DMS79 (cell line): ENCODE measurements around the gene SPATA2.
A peak's percentile ranks its signal among the peaks of the same experiment; 100 is the strongest.

ENCODE experiments used
- DNase-seq: peaks from one replicate; lab custom pipeline; 2025; lab: John Stamatoyannopoulos, UW

The SPATA2 gene

DNA sequence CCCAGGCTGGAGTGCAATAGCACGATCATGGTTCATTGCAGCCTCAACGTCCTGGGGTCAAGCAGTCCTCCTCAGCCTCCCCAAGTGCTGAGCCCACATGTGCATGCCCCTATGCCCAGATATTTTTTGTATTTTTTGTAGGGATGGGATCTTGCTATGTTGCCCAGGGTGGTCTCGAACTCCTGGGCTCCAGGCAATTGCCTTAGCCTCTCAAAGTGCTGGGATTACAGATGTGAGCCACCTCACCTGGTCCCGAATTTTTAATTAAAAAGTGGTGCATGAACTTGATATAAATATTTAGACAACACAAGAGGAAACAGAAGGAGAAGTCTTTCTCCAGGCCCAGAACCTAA is 13.8 kb upstream of the SPATA2 start:
- no peak for DNase-seq

DNA sequence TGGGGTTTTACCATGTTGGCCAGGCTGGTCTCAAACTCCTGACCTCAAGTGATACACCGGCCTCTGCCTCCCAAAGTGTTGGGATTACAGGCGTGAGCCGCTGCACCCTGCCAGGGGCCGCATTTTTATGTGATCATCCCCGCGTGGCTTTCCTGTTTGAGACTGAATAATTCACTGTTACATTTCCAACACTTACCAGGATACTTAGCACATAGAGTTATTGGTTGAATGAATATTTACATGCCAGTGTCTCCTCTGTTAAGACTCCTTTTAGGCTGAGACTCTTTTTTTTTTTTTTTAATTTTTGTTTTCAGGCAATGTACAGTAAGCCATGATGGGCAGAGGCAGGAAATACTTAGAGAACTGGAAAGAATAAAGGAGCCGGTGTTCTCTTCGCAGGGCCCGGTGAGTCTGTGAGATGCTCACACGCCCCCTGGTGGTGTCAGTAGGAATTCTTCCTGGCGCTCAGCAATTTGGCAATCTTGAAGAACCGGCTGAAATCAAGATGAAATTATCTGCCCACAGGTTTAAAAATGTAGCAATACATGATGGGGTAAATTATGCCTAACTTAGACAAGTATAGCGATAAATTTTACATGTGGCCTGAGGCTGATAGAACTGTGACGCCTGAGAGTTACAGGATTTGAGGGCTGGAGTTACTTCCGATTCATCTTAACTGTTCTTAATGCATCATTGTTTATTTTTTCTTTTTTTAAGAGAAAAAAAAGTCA is 13.2 kb upstream of the SPATA2 start:
- DNase-seq = peak; percentile 49

DNA sequence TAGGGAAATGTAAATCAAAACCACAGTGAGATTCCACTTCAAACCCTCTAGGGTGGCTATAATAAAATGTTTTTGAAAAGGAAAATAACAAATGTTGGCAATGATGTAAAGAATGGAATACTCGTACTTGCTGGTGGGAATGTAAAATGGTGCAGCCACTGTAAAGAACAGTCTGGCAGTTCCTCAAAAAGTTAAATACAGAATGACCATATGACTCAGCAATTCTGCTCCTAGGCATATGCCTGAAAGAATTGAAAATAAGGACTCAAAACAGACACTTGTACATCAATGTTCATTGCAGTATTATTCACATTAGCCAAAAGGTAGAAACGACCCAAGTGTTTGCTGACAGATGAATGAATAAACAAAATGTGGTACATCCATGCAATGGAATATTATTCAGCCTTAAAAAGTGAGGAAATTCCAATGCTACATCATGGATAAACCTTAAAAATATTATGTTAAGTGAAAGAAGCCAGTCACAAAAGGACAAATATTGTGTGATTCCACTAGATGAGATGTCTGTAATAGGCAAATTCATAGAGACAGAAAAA is 10.6 kb upstream of the SPATA2 start:
- no peak for DNase-seq

DNA sequence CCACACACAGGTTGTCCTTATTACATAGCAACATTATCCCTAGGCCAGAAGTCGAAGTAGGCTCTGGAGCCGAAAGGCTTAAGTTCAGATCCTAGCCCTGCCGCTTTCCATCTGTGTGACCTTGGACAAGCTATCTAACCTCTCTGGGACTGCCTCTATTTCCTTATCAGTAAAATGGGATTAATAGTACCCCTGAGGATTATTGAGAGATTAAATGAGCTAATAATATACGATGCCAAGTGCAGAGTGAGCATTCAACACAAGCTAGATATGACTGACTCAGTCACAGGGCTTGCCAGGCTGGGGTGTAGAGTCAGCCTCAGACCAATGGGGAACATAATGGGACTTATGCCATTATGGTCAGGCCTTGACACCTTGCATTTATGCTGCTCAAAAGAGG is 8.9 kb upstream of the SPATA2 start:
- DNase-seq = no peak

DNA sequence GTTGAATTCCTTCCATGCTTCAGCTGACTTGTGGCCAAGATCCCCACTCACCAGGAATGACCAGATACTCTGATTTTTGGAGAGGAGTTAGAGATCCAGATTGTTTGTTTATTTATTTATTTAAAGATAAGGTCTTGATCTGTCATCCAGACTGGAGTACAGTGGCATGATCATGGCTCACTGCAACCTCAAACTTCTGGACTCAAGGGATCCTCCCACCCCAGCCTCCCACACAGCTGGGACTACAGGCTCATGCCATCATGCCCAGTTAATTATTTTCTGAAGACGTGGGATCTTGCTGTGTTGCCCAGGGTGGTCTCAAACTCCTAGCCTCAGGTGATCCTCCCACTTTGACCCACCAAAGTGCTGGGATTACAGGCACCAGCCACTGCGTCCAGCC is 4.1 kb upstream of the SPATA2 start:
- no peak for DNase-seq

DNA sequence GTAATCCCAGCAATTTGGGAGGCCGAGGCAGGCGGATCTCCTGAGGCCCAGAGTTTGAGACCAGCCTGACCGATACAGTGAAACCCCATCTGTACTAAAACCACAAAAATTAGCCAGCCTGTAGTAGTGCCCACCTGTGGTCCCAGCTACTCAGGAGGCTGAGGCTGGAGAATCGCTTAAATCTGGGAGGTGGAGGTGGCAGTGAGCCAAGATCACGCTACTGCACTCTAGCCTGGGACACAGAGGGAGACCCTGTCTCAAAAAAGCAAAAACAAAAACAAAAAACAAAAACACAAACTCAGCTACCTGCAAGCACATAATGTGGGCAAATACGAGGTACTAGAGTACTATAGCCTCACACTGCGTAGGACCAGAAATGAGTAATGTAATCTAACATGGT is 3.7 kb upstream of the SPATA2 start:
- DNase-seq = no peak

DNA sequence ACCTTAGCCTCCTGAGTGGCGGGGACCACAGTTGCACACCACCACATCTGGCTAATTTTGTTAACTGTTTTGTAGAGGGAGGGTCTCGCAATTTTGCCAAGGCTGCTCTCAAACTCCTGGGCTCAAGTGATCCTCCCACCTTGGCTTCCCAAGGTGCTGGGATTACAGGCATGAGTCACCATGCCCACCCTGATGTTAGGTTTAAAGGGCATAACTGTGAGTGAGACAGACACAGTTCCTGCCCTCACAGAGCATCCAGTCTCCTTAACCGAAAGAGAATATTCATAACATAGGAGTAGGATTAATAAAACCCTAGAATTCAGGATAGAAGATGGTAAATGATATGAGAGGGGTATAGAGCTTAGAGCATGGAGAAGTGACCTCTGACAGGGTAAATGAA is 3.1 kb upstream of the SPATA2 start:
- no peak for DNase-seq

DNA sequence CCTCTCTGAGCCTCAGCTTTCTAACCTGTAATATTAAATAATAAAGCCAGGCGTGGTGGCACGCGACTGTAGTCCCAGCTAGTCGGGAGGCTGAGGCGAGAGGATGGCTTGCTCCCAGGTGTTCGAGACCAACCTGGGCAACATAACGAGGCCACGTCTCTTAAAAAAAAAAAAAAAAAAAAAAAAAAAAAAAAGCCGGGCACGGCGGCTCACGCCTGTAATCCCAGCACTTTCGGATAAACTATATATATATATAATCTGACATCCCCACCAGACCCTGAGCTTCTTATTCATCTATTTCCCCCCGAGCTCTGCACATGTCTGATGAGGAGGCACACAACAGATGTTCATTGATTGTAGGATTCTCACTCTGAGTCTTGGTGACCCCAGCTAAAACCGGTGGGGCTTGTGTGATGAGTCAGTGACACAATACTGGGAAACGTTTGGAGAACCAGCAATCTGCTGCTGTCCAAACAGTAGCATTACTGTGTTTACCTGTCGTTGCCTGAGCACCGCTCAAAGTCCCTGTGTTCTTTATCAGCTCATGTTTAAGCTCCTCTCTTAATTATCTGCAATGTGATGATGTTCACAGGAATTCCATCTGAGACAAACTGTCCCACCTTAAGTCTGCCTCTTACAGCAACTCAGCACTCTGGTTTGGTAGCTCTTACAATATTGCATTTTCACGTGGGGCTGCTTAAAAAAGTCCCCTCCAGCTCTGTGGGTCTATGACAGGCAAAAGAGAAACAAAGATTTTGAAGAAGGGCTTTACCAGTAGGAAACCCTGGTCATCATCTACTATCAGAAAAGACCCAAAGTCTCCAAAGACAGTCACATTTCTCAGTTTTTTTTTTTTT is 1.0 kb upstream of the SPATA2 start:
- DNase-seq = no peak

DNA sequence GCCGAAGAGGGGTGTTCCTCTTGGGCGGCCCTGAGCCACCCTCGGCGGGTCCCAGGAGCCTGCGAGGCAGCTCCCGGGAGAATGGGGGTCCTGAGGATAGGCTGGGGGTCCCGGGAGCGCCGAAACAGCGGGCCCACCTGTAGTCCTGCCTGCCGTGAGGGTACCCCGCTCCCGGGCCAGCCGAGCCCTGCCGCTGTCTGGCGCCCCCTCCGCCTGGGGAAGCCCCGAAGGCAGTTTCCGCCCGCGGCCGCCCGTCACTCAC is 280 bp downstream of the SPATA2 start:
- no peak for DNase-seq

DNA sequence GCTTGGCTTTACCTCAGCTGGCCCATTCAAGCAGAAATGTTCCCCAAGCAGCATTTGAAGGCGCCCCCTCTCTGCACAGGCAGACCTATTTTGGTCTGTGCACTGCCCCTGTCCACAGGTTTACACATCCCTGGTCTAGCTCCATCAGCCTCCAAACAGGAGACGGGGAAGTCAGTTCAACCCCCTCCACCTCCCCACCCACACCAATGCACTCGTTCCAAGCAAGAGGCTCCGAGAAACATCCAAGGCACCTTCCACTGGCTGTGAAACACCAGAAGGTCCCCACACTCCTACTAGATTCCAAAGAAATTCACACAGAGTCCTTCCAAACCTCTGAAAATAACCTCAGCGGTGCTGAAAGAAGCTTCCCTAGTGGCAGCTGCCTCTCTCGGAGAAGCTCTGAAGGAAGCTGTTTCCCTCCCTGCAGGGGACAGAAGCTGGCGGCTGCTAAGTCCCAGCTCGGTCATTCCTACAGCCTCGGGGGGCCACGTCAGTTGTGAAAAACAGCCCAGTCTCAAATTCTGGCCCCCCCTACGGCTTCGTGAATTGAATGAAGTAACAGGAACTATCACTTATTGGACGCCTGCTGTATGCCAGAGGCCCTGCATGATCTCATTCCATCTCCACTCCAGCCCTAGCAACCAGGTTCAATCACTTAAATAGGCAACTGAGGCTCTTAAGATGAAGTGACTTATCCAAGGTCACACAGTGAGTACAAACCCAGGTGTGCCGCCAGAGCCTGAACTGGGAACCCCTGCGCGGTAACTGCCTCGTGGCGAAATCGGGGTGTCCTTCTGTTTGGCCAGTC is 815 bp downstream of the SPATA2 start:
- DNase-seq = no peak

DNA sequence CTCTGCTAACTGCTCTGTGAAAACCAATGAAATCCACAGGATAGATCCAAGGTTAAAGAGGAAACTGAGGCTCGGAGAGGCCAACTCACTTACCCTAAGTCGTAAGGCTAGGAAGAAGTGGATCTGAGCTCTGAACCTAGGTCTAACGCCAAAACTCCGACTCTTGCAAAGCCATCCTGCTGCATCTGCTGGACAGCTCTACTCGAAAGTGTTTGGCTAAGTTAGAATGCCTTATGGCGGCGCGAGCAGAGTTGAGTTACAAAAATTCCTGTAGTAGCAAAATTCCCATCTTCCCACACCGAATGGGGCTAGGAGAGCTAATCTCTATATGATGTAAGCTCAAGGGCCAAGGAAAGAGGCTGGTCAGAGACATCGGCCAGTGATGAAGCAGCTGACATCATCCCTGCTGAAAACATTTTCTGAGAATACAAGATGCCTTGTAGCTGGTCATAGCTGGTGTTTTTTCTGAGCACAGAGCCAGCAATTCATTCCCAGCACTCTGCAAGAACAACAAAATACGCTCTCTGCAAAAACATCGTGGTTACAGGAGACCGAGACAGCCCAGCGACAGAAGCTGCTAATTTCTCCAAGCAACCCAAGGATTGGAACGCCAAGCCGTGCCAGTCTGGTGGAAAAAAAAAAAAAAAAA is 1.8 kb downstream of the SPATA2 start:
- DNase-seq = no peak

DNA sequence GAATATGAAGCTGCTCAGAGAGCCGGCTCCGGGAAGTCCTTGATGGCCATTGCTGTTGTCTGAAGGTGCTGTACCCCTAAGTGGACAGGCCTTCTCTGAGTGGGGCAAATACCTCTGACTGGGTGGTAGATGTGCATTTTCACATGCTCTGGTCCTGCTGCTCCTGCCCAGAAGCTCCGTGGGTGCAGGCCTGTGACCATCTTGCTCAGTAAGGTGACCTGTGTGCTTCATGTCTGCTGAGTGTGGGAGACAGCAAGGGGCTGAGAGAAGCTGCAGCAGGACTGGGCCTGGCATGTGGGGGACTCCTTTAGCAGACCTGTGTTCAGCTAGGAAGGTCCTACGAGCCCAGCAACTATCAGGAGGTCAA is 5.0 kb downstream of the SPATA2 start:
- no peak for DNase-seq

DNA sequence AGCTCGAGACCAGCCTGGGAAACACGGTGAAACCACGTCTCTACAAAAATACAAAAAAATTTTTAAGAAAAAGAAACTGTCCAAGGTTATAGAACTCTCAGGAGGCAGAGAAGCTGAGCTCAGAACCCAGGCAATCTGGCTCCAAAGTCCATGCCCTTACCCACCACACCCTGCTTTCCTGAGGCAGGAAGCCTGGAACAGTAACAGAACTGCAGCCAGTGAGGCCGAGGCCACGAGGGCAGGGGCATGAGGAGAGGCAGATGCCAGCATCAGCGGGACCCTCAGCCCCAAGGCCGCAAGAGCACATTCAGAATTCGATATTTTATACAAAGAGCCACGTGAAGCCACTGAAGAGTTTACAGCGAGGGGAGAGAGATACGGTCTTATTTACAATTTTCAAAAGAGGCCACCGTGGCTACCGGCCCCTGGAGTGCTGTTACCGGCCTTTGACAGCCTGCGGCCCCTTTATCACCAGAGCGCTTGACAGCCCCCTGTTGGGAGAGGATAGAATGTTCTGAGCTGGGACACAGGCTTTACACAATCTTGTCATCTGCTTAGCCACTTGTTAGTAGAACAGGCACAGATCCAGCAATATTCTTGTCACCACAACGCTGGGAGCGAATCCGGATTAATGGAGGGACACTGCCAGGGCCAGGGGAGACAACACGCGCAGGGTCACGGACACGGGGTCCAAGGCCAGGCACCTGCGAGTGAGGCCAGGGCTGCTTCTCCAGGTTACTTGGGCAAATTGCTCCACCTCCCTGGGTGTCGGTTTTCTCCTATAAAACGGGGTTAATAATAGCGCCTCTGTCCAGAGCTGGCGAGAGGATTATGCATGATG is 5.6 kb downstream of the SPATA2 start:
- no peak for DNase-seq

DNA sequence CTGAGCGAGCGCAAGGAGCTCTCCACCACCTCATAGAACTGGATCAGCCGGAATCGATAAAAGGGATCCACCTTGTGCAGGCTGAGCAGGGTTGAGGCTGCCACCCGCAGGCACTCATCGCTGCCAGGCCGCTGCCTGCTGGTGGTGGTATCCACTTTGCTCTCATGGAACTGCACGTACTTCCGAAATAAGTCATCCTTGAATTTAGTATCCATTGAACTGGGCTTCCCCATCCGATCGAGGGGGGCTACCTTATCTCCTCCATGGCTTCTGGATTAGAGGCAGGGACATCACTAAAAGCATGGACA is 7.1 kb downstream of the SPATA2 start:
- no peak for DNase-seq

DNA sequence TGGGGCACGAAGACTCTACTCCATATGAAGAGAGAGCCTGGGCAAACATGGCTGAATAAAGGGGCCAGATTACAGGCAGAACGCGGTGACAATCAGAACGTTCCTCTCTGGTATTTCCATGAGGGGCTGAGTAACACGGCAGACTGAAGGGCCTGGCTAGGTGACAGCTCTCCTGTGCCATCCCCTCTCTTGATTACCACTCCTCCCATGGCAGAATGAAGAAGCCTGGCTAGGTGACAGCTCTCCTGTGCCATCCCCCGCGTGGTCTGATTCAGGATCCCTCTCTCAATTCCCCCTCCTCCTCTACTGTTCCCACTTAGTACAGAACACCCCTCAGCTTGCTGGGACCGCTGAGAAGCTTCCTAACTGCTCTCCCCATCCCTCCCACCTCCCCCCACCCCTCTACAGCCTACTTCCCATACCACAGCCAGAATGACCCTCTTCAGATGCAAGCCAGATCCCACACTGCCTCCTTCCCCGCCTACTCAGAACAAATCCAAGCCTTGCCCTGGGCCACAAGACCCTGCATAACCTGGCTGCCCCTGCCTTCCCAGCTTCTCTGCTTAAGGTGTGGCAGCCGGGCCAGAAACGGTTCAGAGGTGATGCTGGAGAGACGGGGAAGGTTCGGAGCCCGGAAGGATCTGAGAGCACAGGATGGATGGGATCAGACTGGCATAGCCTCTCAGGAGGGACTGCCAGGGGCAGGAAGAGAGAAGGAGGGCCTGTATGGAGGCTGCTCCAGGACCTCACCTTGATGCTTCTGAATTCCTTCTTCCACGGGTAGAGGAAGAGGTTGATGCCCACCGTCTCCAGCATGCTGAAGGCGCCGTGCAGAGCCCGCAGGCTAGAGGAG is 7.7 kb downstream of the SPATA2 start:
- DNase-seq = no peak

DNA sequence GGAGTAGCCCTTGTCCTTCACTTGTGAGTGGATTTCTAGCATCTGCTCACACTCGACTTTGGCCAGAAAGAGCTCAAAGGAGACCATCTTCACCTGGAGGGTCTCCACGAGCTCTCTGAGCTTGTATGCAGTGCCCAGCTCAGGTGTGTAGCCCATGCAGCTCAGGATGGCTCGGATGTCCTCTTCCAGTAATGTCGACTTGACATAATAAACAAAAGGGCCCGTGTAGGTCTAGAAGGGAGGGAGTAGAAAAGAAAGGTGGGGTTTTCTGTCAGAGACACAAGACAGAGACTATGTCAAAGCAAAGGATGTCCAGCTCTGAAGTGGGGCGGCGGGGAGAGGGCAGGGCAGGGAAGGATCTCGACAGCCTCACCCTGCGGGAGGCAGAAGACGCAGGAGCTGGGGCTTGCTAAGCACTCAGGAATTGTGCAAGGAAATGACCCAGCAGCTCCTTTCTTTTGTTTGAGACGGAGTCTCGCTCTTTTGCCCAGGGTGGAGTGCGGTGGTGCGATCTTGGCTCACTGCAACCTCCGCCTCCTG is 8.6 kb downstream of the SPATA2 start:
- no peak for DNase-seq

DNA sequence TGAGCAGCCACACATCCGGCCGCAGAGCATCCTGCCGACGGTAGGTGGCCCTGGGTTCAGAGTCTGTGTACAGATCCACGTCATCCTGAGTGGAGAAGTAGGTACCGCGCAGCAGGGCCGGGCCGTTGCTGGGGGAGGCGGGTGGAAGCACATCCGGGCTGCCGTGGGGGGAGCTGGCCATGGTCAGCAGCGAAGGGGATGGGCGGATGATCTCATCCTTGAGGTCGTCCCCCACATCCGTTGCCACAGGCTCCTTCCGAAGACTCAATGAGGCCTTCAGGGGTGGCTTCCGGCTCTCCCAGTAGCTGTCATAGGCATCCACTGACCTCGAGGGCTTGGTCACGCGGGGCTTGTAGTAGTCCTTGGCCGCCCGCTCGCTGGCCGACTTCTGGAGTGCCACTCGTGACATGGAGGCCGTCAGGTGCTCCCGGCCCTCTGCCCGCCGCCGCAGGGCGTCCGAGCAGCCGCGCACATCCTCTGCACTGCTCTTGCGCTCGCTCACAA is 9.2 kb downstream of the SPATA2 start:
- DNase-seq = no peak

DNA sequence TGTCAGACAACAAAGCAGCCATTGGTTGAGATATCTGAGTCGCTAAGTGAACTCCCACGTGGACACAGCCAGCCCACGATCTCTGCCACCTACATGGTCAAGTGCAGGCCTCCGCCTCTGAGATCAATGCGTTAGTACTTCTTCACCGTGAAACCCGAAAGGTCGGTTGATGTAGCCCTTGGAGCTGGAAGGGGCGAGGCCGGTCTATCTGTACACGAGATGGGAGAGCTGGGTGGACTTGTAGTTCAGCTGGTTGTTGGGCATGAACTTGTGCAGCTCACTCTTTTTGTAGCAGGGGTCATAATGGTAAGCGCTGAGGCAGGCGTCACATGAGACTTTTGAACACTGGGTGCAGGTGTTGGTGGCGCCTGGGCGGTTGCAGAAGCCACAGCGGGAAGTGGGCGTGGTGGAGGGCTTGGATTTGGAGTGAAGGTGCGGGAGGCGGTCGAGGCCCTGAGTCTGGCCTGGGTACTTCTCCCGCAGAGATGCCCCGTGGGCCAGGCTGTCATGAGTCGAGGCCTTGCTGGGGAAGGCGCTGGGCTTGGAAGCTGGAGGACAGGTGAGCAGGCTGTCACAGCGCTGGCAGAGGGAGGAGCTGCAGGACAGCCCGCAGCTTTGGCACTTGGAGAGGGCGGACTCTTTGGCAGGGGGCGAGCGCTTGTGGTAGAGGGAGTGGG is 9.8 kb downstream of the SPATA2 start:
- DNase-seq = no peak

DNA sequence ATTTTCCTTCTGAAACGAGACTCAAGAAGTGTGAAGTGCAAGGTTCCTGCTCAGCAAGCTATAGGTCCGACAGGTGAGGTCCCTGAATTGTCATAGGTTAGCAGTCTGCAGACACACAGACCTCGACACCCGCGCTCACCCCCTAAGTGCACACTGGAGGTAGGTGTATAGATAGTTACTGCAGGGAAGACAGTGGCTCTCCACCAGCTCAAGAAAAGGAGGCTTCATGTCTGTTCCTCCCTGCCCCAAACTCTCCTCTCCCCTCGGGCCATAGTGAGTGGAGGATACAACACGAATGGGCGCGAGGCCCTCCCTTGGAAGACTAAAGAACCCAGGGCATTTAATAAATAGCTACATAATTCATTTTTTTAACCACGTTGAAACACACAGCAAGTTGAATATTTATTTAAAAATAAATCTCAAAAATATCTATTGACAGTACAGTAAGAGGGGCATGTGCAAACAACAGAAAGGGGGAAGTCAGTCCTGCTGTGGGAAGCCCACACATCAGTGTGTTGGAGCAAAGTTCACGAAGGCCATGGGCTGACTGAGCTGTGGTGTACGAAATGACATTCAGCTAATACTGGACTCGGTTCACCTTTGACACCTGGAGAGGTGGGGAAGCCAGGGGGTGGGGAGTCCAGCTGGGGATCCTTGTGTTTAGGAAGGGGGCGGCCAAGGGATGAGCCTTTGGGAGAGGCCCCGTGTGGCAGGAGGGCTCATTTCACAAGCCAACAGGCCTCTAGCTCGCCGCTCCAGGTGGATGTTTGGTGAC is 10.7 kb downstream of the SPATA2 start:
- no peak for DNase-seq
